A549 (cell line): Measurements from ENCODE around the gene GJB5.

Experiments used
- BHLHE40 ChIP-seq: IDR thresholded peaks from 2 replicates; pipeline ENCODE4 v1.6.1; 2012; ENCODE audit warnings: low read depth, low read length, inconsistent platforms
- CBX2 ChIP-seq: fragments of 200-600 bp; sonication (generic); IDR thresholded peaks from 2 replicates; pipeline ENCODE4 v1.6.1; 2016; ENCODE audit warnings: low read depth, mild to moderate bottlenecking, borderline replicate concordance
- CBX8 ChIP-seq: fragments of 200-600 bp; sonication (generic); IDR thresholded peaks from 2 replicates; pipeline ENCODE4 v1.6.1; 2016
- CTCF ChIP-seq: fragments of >200 bp; sonication (Bioruptor Twin); formaldehyde crosslinking; IDR thresholded peaks from 3 replicates; pipeline ENCODE4 v1.5.1; 2016
- EHMT2 ChIP-seq: fragments of 200-600 bp; sonication (generic); IDR thresholded peaks from 2 replicates; pipeline ENCODE4 v1.6.1; 2016; ENCODE audit warnings: antibody characterized with exemption, low read depth, mild to moderate bottlenecking, moderate library complexity
- EP300 ChIP-seq, 2 experiments: fragments of >200 bp; sonication (Bioruptor Twin); formaldehyde crosslinking; IDR thresholded peaks; 2 replicates in 1 of 2; 3 replicates in 1 of 2; pipeline ENCODE4 v1.6.1; 2016 to 2017
- TP53 ChIP-seq: fragments of 250-450 bp; sonication (Bioruptor Pico); IDR thresholded peaks from 2 replicates; pipeline ENCODE4 v1.5.0; 2021; ENCODE audit warnings: mild to moderate bottlenecking, moderate library complexity

DNA sequence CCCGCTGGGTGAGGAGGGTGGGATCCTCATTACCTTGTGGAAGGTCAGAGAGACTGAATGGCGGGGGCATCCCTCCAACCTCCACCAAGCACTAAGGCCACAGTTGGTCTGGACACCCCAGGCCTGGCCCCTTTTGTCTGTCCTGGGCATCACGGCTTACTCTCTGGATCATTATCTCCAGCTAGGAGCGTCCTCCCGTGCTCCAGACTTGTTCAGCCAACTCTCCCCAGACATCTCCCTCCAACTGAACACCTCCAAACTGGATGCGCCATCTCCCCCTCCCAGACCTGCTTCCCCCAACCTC is 7.3 kb upstream of the GJB5 start:
- TF ChIP-seq BHLHE40 (no peak), TP53 (CRISPR knock-in tag) (no peak), EP300 (IDR thresholded peaks at IDR 0.05) (no peak), EHMT2 (no peak), CBX2 (no peak), CTCF (no peak), CBX8 (no peak)
